Measurements from ENCODE around the gene SDR39U1. TPM values are rescaled to one million over a fixed set of nuclear protein-coding genes. Genes with fewer than 3 reads are reported as not detected.

The SDR39U1 gene
- total RNA-seq, 1 donor from 2014 or later: 80.0 TPM

DNA sequence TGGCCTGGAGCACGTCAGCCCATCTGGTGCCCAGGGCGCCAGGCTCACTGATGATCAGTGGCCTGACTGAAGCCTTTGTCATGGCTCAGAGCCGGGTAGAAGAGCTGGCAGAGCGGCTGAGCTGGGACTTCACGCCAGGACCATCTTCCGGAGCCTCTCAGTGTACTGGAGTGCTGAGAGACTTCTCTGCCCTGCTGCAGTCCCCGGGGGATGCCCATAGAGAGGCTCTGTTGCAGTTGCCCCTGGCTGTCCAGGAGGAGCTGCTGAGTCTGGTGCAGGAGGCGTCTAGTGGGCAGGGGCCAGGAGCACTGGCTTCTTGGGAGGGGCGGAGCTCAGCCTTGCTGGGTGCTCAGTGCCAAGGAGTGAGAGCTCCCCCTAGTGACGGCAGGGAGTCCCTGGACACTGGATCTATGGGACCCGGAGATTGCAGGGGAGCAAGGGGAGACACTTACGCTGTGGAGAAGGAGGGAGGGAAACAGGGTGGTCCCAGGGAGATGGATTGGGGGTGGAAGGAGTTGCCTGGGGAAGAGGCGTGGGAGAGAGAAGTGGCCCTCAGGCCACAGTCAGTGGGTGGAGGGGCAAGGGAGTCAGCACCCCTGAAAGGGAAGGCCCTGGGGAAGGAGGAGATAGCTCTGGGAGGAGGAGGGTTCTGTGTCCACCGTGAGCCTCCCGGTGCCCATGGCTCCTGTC, 10.9 kb downstream of the SDR39U1 start:
- POLR2A ChIA-PET: interaction anchor here (0.6 to 5.6 kb wide), 33 partner anchors 10 to 1112 kb away, joined by 3 to 257 read pairs (median 8); partner anchors contain the start of genes ADCY4, CHMP4A, CIDEB and DCAF11
- intact Hi-C loops (cut with micrococcal nuclease): loop anchor here (1.0 to 5.0 kb wide), 20 partner anchors 11 to 1129 kb away; partner anchors contain the start of genes CHMP4A, DCAF11, DHRS1 and GMPR2
- CTCF ChIA-PET: interaction anchor here (0.6 to 9.3 kb wide), 37 partner anchors 9 to 344 kb away, joined by 3 to 353 read pairs (median 5); partner anchors contain the start of genes ADCY4, CHMP4A, CIDEB and LTB4R
- TF ChIP-seq CTCF (IDR thresholded peaks at IDR 0.05): peak; percentile 49
- DNase-seq (peak; percentile 73), ATAC-seq (ENCODE audit: low read depth) (peak; percentile 41)
- no peaks in the 10 kb centered on the region for H3K9me3 Mint-ChIP-seq
- no peaks in the 10 kb centered on the region for H3K27me3 Mint-ChIP-seq
- peaks cover 53% of the 10 kb centered on the region for H3K4me1 Mint-ChIP-seq
- H3K27ac Mint-ChIP-seq: peak overlapping the region; percentile 97
- H3K4me3 Mint-ChIP-seq: peak overlapping the region; percentile 93
- peaks cover 56% of the 10 kb centered on the region for H3K36me3 Mint-ChIP-seq (ENCODE audit: low read depth)

- Mint-ChIP-seq H3K27ac (peak overlapping the region; percentile 97), H3K4me3 (peak overlapping the region; percentile 93), H3K36me3 (ENCODE audit: low read depth) (peaks cover 48% of the 10 kb centered on the region), H3K4me1 (peaks cover 45% of the 10 kb centered on the region), H3K27me3 (no peaks in the 10 kb centered on the region), H3K9me3 (no peaks in the 10 kb centered on the region)
- POLR2A ChIA-PET: interaction anchor here (0.5 to 5.6 kb wide), 45 partner anchors 10 to 1336 kb away, joined by 3 to 257 read pairs (median 4); partner anchors contain the start of genes ACIN1, ADCY4, C14orf119 and CHMP4A
- peak; percentile 67 for ATAC-seq (ENCODE audit: low read depth)
- no peak for TF ChIP-seq CTCF (IDR thresholded peaks at IDR 0.05)
- intact Hi-C loops (cut with micrococcal nuclease): loop anchor here (1.0 to 5.0 kb wide), 20 partner anchors 11 to 1129 kb away; partner anchors contain the start of genes CHMP4A, DCAF11, DHRS1 and GMPR2
- CTCF ChIA-PET: interaction anchor here (0.6 to 9.3 kb wide), 39 partner anchors 8 to 343 kb away, joined by 3 to 353 read pairs (median 4); partner anchors contain the start of genes ADCY4, CHMP4A, CIDEB and LTB4R
- peak; percentile 66 for DNase-seq
These were observed 11.7 kb downstream of the SDR39U1 start for GRCh38 chr14:24430682-24431568.

DNA sequence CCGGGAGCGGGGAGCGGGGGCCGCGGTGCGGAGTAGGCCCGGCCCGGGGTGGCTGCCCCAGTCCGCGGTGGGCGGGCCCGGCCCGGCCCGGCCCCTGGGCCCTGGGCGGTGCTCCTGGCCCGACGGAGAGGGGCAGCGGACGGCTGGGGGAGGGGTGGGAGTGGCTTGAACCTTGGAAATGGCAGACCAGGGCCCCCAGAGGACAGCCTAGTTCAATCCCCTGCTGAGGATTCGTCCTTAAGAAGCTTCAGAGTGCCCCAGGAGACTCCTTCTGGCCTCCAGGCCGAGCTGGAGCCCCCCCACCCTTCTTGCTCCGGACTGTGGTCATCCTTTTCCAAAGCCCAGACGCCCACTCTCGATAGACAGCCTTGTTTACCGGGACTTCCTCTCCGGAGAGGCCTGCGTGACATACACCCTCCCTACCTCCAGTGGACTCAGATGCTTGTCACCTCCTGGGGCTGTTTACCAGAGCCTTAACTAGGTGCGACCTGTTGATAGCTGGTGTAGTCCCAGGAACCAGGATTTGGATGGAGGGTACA, 12.4 kb downstream of the SDR39U1 start:
- Mint-ChIP-seq H3K4me1 (peaks cover 38% of the 10 kb centered on the region), H3K36me3 (ENCODE audit: low read depth) (peaks cover 41% of the 10 kb centered on the region), H3K27ac (peak overlapping the region; percentile 97), H3K9me3 (no peaks in the 10 kb centered on the region), H3K27me3 (no peaks in the 10 kb centered on the region), H3K4me3 (peak overlapping the region; percentile 93)
- no peak for TF ChIP-seq CTCF (IDR thresholded peaks at IDR 0.05)
- CTCF ChIA-PET: interaction anchor here (0.8 to 9.3 kb wide), 16 partner anchors 11 to 235 kb away, joined by 3 to 353 read pairs (median 8); partner anchors contain the start of genes ADCY4, CIDEB, NYNRIN and RIPK3
- ATAC-seq (ENCODE audit: low read depth): peak; percentile 57
- POLR2A ChIA-PET: interaction anchor here (0.5 to 5.6 kb wide), 46 partner anchors 11 to 1335 kb away, joined by 3 to 257 read pairs (median 6); partner anchors contain the start of genes ACIN1, ADCY4, C14orf119 and CHMP4A
- intact Hi-C loops (cut with micrococcal nuclease): loop anchor here (2.0 to 5.0 kb wide), 5 partner anchors 33 to 1128 kb away; partner anchors contain the start of genes DCAF11, NRL, NYNRIN and PPP1R3E
- no peak for DNase-seq

DNA sequence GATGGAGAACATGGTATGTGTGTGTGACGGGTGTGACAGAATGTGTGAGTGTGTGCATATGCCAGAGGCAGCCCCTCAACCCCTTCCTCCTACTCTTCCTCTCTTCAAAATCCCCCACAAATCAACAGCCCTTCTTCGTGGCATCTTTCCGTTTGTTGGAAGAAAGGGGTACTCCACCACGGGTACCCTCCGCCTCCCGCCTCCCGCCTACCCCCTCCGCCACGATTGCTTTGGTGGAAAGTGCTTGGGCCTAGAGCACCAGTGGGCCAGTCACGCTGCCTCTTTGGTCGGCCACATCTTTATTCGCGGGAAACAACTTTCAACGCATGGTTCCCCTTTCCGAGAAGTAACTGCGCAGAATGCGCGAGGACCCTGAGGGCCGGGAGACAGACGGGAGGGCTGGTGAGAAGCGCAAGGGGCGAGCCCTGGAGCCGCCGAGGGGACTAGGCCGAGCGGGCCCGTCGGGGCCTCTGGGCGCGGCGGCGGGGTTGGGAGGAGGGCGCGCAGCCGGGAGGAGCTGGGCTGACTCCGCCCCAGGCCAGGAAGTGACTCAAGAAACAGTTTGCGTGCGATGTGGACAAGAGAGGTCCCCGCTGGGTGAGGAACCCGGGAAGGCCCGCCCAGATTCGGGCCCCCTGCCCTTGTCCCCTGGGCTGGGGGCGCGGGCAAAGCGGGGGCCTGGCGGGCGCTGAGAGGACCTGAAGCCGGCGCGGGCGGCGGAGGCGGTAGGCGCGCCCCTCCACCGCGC, 13.0 kb downstream of the SDR39U1 start, which contains the start of the genes CBLN3 and KHNYN:
Gene CBLN3, minus strand, starts transcription at position 274 of the 748 bp plus-strand sequence. CDS start 614 bp downstream, outside the sequence.
Gene KHNYN, plus strand, starts transcription at position 560 of the 748 bp plus-strand sequence. CDS start 777 bp downstream, outside the sequence.
- H3K27ac Mint-ChIP-seq: peak within 1 kb of the TSS; percentile 97
- H3K36me3 Mint-ChIP-seq (ENCODE audit: low read depth): peaks cover 35% of the 10 kb centered on the region
- peak within 1 kb of the TSS; percentile 93 for H3K4me3 Mint-ChIP-seq
- intact Hi-C loops (cut with micrococcal nuclease): loop anchor here (2.0 to 5.0 kb wide), 5 partner anchors 32 to 1127 kb away; partner anchors contain the start of genes DCAF11, NRL, NYNRIN and PPP1R3E
- ChIA-PET CTCF (interaction anchor here (0.6 to 9.3 kb wide), 6 partner anchors 64 to 187 kb away, joined by 3 to 353 read pairs (median 15); partner anchors contain the start of genes ADCY4, CIDEB and TINF2), POLR2A (interaction anchor here (0.6 to 5.6 kb wide), 32 partner anchors 10 to 1127 kb away, joined by 3 to 257 read pairs (median 8); partner anchors contain the start of genes ADCY4, CHMP4A, CIDEB and DHRS1)
- DNase-seq: peak; percentile 83
- H3K27me3 Mint-ChIP-seq: no peaks in the 10 kb centered on the region
- H3K4me1 Mint-ChIP-seq: peaks cover 32% of the 10 kb centered on the region
- ATAC-seq (ENCODE audit: low read depth): peak; percentile 77
- no peak for TF ChIP-seq CTCF (IDR thresholded peaks at IDR 0.05)
- no peaks in the 10 kb centered on the region for H3K9me3 Mint-ChIP-seq

Data from activated B cell treated with CpG ODN at 0.5 μM for 24 hours (primary cell).